ENCODE measurements around the gene UBXN1.
"Not testable (repeated sequence)": the region's sequence is repeated elsewhere in the genome, so short reads cannot be mapped to it uniquely, and the experiment has no call there.

The UBXN1 gene

DNA sequence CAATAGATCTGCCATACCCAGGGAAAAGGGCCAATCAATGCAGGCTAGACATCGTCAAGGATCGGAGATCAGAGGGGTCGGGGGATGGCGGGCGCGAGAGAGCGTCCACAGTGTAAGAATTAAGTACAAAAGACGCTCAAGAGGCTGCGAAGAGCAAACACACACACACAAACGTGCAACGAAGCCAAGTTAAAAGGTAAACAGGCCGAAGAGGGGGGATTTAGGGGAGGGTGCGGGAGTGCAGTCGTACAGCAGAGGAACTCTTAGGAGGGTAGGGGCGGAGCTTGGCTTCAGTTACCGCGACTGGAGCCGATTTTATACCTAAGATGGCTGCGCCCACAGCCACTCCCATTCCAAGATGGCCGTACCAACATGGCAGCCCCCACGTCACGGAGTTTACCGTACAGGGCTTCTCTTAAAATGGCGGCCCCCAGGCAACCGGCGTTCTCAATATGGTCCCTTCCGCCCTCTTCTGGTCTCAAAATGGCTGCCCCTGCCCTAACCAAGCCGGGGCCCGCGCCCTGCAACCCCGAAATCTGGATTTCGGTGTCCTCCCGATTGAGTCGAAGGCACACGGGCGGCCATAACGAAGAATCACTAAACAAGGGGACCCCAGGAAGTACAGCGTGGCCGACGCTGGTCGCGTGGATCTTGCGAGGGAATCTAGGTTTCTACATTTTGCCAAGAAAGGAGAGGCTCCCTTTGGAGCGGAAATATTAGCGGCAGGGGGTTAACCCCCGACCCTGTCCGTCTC is 30.6 kb upstream of the UBXN1 start:
- peak; percentile 88 to 97 for DNase-seq (ENCODE audit: extremely low read depth in 1 of 2, low read depth in 1 of 2)

DNA sequence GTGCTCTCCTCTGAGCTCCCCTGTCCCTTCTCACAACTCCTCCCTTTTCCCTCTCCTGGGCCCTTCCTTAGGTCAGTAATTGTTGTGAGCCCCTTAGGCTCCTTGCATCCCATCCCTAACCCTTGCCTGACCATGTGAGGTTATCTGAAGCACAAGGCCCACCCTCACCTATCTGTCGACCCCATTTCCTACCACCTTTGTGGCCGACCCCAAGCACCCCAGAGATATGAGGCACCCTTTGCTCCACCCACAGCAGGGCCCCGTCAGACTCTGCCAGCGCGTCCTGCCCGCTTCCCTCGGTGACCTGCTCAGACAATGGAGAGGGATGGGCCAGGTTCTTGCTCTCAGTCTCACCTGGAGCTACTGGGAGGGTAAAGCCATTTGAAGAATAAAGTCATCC is 29.9 kb upstream of the UBXN1 start:
- DNase-seq (ENCODE audit: extremely low read depth in 1 of 2, low read depth in 1 of 2) = peak in 1 of 2 donors; percentile 32

DNA sequence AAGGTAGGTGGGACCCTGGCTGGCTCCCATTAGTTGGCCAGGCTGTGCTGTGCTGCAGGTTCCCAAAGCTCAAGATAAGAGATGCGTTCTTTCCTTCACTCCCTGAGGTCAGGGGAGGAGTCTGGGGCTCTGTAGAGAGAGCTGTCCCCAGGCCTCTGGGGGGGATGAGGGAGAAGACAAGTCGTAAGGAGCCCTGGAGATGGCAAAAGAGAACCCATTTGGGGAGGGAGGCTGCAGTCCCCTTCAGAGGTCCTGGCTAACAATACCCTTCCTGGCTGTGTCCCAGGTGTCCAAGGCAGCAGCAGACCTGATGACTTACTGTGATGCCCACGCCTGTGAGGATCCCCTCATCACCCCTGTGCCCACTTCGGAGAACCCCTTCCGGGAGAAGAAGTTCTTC is 29.5 kb upstream of the UBXN1 start:
- no peak for DNase-seq (ENCODE audit: extremely low read depth in 1 of 2, low read depth in 1 of 2)

DNA sequence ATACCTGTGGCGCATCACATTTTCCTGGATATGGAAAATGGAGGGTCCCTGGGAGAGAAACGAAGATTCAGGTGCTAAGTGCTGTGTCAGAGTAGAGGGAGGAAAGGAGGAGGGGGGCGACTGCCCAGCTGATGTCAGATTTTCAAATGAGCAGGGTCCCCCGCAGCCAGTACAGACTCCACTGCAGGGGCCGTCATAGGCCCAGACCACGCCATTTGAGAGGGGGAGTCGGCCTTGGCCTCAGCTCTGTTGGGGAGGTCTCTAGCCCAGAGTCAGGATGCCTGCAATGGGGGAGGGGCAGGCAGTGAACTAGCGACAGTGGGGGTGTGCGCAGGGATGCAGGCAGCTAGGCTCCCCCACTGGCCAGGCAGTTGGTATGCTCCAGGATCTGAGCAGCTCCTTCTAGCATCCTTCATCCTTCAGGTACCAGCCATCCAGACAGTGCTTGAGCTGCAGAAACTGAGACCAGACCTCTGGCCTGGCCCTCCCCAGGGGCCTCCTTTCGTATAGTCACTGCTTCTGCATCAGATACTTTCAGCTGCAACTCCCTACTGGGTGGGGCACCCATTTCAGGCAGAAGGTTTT is 28.5 kb upstream of the UBXN1 start, which contains the start of the genes BSCL2 and GNG3:
TSS of gene BSCL2 (minus strand) at position 148 of the 585 bp plus-strand sequence. CDS start 229 bp downstream, outside the sequence.
TSS of gene GNG3 (plus strand) at position 400 of the 585 bp plus-strand sequence. CDS start 620 bp downstream, outside the sequence.
- DNase-seq (ENCODE audit: extremely low read depth in 1 of 2, low read depth in 1 of 2) = no peak

- no peak for DNase-seq (ENCODE audit: extremely low read depth in 1 of 2, low read depth in 1 of 2)
These were observed 28.0 kb upstream of the UBXN1 start for GRCh38 chr11:62706850-62707247.

GRCh38 chr11:62705880-62706849 is 27.3 kb upstream of the UBXN1 start:
- DNase-seq (ENCODE audit: extremely low read depth in 1 of 2, low read depth in 1 of 2) = peak; percentile 87 to 94

GRCh38 chr11:62705413-62705812 is 26.5 kb upstream of the UBXN1 start:
- DNase-seq (ENCODE audit: extremely low read depth in 1 of 2, low read depth in 1 of 2) = no peak

DNA sequence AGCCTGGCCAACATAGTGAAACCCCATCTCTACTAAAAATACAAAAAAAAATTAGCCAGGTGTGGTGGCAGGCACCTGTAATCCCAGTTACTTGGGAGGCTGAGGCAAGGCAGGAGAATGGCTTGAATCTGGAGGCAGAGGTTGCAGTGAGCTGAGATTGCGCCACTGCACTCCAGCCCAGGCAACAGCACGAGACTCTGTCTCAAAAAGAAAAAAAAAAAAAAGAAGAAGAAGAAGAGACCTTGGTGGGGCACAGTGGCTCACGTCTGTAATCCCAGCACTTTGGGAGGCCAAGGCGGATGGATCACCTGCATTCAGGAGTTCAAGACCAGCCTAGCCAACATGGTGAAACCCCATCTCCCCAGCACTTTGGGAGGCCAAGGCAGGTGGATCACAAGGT is 25.0 kb upstream of the UBXN1 start:
- not testable (repeated sequence) for DNase-seq (ENCODE audit: extremely low read depth in 1 of 2, low read depth in 1 of 2)

- no peak for DNase-seq (ENCODE audit: extremely low read depth in 1 of 2, low read depth in 1 of 2)
These were observed 23.4 kb upstream of the UBXN1 start for GRCh38 chr11:62702246-62702645.

GRCh38 chr11:62694455-62695167 is 15.7 kb upstream of the UBXN1 start:
- DNase-seq (ENCODE audit: extremely low read depth in 1 of 2, low read depth in 1 of 2) = peak; percentile 49 to 69

DNA sequence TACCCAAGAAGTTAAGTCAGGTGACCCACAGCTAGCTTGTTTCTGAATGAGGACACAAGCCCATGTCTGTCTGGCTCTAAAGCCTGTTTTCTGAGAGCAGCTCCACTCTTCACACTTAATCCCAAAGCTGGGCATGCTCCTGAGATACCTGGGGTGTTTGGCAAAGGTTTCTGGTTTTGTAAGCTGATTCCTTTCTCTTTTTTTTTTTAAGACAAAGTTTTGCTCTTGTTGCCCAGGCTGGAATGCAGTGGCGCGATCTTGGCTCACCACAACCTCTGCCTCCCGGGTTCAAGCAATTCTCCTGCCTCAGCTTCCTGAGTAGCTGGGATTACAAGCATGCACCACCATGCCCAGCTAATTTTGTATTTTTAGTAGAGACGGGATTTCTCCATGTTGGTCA is 14.8 kb upstream of the UBXN1 start:
- DNase-seq (ENCODE audit: extremely low read depth in 1 of 2, low read depth in 1 of 2) = not testable (repeated sequence)

DNA sequence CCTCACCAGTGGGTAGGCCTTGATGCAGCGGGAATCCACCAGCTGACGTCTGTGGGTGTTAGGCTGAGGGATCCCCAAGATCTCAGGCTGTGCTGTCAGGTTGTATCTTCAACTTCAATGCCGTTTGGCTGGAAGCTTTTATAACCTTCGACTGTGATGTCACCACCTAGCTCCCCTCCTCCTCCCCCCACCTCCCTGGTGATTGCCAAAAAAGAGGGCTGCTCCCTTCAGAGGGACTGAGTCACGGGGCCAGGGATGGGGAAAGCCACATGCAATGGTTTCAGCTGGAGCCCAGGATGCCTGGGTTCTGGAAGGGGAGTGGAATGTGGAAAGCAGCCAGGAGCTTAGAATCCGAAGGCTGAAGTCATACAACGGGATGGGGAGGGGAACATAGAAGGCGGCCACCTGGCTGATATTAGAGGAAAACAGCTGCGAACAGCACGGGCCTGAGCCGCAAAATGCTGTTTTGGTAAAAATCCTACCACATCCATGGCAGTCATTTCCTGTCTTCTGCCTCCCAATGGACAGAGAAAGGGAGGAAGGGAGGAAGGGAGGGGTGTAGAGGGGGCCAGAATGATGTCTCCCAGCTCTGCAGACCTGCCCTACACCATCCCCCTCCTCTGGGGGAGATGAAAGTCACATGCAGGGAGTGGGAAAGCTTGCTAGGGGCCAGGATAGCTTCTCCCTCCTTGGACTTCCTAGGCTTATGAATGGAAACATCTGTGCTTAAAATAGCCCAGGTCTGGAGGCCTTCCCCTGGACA is 10.7 kb upstream of the UBXN1 start, which contains the start of gene LRRN4CL:
TSS of gene LRRN4CL (minus strand) at position 110 of the 763 bp plus-strand sequence. CDS start 1,022 bp downstream, outside the sequence.
- DNase-seq (ENCODE audit: extremely low read depth in 1 of 2, low read depth in 1 of 2) = no peak

- no peak for DNase-seq (ENCODE audit: extremely low read depth in 1 of 2, low read depth in 1 of 2)
These were observed 9.6 kb upstream of the UBXN1 start for GRCh38 chr11:62688491-62688890.

GRCh38 chr11:62687508-62688396 is 8.9 kb upstream of the UBXN1 start:
- no peak for DNase-seq (ENCODE audit: extremely low read depth in 1 of 2, low read depth in 1 of 2)

- DNase-seq (ENCODE audit: extremely low read depth in 1 of 2, low read depth in 1 of 2) = no peak
These were observed 3.6 kb upstream of the UBXN1 start for GRCh38 chr11:62682518-62682917.

- no peak for DNase-seq (ENCODE audit: extremely low read depth in 1 of 2, low read depth in 1 of 2)
These were observed 2.0 kb upstream of the UBXN1 start for GRCh38 chr11:62680825-62681240.

DNA sequence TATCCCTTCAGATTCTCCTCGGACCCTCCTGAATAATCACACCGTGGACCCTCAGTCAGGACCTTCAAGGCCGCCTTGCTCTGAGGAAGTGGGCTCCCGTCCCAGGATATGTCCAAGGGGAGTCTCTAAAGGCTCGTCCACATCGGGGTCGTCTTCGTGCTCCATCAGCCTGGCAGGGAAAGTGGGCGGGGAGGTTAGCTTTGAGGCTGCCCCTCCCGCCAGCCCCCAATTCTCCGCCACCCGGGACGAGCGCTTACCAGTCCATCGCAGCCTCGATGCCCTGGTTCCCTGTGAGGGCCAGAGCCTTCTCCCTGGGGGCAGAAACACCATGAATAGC is 472 bp downstream of the UBXN1 start:
- no peak for DNase-seq (ENCODE audit: extremely low read depth in 1 of 2, low read depth in 1 of 2)

- DNase-seq (ENCODE audit: extremely low read depth in 1 of 2, low read depth in 1 of 2) = no peak
These were observed 1.2 kb downstream of the UBXN1 start for GRCh38 chr11:62677714-62678113.

- no peak for DNase-seq (ENCODE audit: extremely low read depth in 1 of 2, low read depth in 1 of 2)
These were observed 1.7 kb downstream of the UBXN1 start for GRCh38 chr11:62677156-62677555.
